Mucosa of descending colon (tissue), 3 donors: Measurements from ENCODE around the gene SLC11A1. TPM values are rescaled to one million over a fixed set of nuclear protein-coding genes. Genes with fewer than 3 reads are reported as not detected.

Source experiments
- ATAC-seq: fragments of 200-7000 bp; cut with Tn5 transposase; one replicate; pipeline ENCODE4 v1.9.1; 2020; ENCODE audit warnings: mild to moderate bottlenecking, moderate library complexity
- DNase-seq, 3 donors: peaks; one replicate each; pipeline ENCODE4 v3.0.0-alpha.2; 2020
- H3K36me3 ChIP-seq: fragments of 200-600 bp; one replicate; pipeline ENCODE4 v1.8.0; 2021; ENCODE audit warnings: low read depth, mild to moderate bottlenecking
- H3K4me1 ChIP-seq: fragments of 200-600 bp; one replicate; pipeline ENCODE4 v1.8.0; 2021; ENCODE audit warnings: low read depth, mild to moderate bottlenecking
- H3K4me3 ChIP-seq: fragments of 200-600 bp; one replicate; pipeline ENCODE4 v1.8.0; 2021; ENCODE audit warnings: mild to moderate bottlenecking
- H3K9me3 ChIP-seq: fragments of 200-600 bp; one replicate; pipeline ENCODE4 v1.8.0; 2021; ENCODE audit warnings: mild to moderate bottlenecking
- intact Hi-C, 2 donors: fragments of 100-400 bp; cut with DNase I in 1 of 2; cut with micrococcal nuclease in 1 of 2; formaldehyde crosslinking; loops; one replicate each; pipeline versions ENCODE4 v1.11.0 to v1.11.1; 2022; cut with DNase I, micrococcal nuclease
- total RNA-seq, 3 donors: library from RNA; stranded (reverse); fragmentation: NEBNext Ultra II Directional in 2 of 3; extraction: Animal tissue kit (Norgen Biotek cat#: 25700) in 2 of 3; gene quantifications; one replicate each; pipeline versions ENCODE4 v1.2.1 to v1.2.4, GENCODE V29; 2021 to 2023
- TF ChIP-seq, protein P1 (sequence below): fragments of 200-600 bp; IDR thresholded peaks from one replicate; pipeline ENCODE4 v1.8.0; 2022; ENCODE audit warnings: antibody characterized with exemption, mild to moderate bottlenecking
- donor health status: DM: no; HTN: no; CAD: no; lungs with moderate emphysema.
- donor health status: DM: no; HTN: no; CAD: no.
- donor health status: DM: no; HTN: yes; CAD: no.

SLC11A1 gene
- total RNA-seq, 3 donors from 2014 or later: 1.2 to 7.8 (median 5.3) TPM

DNA sequence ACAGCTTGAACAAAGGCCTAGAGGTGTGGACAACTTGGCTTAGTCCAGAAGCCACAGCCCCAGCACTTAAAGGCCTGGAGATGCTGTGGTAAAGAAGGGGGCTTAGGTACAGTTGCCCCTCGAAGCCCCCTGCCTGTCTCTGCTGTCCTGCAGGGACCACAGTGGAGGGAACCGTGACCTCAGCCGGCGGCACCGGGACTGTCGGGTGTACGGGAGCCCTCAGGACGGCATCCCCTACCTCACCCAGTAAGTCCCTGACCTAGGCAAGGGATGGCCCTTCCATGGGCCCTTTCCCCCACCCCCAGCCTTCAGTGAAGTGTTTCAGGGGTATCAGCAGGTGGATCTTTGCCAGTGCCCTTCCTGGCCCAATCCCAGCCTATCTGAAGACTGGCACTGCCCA lies 40.7 kb upstream of the SLC11A1 start:
- intact Hi-C loops: no loop called here
- TF ChIP-seq, protein P1, sequence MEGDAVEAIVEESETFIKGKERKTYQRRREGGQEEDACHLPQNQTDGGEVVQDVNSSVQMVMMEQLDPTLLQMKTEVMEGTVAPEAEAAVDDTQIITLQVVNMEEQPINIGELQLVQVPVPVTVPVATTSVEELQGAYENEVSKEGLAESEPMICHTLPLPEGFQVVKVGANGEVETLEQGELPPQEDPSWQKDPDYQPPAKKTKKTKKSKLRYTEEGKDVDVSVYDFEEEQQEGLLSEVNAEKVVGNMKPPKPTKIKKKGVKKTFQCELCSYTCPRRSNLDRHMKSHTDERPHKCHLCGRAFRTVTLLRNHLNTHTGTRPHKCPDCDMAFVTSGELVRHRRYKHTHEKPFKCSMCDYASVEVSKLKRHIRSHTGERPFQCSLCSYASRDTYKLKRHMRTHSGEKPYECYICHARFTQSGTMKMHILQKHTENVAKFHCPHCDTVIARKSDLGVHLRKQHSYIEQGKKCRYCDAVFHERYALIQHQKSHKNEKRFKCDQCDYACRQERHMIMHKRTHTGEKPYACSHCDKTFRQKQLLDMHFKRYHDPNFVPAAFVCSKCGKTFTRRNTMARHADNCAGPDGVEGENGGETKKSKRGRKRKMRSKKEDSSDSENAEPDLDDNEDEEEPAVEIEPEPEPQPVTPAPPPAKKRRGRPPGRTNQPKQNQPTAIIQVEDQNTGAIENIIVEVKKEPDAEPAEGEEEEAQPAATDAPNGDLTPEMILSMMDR: no peak
- H3K36me3 ChIP-seq: no peaks in the 10 kb centered on the region
- H3K9me3 ChIP-seq: no peaks in the 10 kb centered on the region
- H3K4me1 ChIP-seq: no peaks in the 10 kb centered on the region
- ATAC-seq (no peak), DNase-seq (peak in 1 of 3 donors; percentile 34)
- H3K4me3 ChIP-seq: no peak overlapping the region

DNA sequence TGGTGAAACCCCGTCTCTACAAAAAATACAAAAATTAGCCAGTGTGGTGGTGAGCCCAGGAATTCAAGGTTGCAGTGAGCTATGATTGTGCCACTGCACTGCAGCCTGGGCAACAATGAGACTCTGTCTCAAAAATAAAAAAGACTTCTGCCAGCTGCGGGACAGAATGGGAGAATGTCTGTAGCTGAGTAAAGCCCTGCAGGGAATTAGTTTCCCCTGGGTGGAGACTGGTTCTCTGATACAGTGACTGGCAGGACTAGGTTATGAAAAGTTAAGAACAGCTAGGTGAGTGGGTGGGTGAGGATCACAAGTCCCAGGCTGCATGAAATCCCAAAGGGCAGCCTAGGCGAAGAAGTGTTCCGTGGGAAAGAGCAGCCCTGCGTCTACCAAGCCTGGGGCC lies 39.2 kb upstream of the SLC11A1 start:
- DNase-seq (no peak), ATAC-seq (no peak)
- TF ChIP-seq, protein P1: no peak
- Histone ChIP-seq H3K9me3 (no peaks in the 10 kb centered on the region), H3K4me1 (no peaks in the 10 kb centered on the region), H3K36me3 (no peaks in the 10 kb centered on the region), H3K4me3 (no peak overlapping the region)
- intact Hi-C loops: no loop called here

DNA sequence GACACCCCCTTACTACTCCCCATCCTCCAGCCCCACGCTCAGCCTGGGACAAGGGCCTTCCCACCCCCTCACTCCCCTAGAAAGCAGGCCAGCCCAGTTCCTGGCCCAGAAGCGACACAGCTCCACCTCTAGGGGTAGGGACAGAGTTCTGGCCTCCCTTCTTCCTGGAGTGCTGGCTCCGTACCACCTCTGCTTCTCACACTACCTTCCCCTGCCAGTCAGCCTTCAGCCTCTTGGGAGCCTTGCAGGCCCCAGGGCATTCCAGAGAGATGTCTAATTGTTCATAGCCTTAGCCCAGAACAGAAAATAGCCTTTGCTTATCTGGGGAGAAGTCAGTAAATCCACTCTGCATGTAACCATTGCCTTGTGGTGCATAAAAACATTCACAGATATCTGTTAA lies 38.5 kb upstream of the SLC11A1 start:
- no peaks in the 10 kb centered on the region for H3K36me3 ChIP-seq
- DNase-seq (no peak), ATAC-seq (no peak)
- no peaks in the 10 kb centered on the region for H3K9me3 ChIP-seq
- TF ChIP-seq, protein P1: no peak
- intact Hi-C loops: no loop called here
- H3K4me1 ChIP-seq: no peaks in the 10 kb centered on the region
- H3K4me3 ChIP-seq: no peak overlapping the region

DNA sequence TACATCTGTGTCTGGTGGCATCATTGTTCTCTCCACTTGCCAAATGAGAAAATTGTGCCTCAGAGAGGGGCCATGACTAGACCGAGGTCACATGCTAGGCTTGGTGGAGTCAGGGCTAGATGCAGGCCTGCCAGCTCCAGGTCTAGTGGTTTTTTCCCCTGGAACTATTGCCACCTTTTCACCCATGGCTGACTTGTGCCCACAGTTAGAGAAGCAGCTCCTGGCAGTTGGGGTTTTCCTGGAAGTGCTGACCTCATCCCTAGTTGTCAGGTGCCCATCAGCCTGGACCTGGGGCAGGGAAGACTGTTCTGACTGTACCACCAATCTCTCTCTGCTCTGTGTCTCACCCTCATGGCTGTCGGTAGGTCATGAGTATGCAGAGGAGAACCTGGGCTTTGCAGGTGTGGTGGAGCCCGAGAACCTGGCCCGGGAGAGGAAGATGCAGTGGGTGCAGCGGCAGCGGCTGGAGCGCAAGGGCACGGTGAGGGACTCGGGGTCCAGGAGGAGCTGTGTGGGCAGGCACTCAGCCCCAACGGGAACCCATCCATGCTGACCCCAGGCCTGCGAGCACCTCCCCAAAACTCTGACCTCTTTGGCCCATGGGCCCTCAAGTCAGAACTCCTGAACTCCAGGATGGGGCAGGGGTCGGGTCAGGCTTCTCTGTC lies 37.9 kb upstream of the SLC11A1 start:
- TF ChIP-seq, protein P1: no peak
- peak in 1 of 3 donors; percentile 24 for DNase-seq
- ATAC-seq: no peak
- intact Hi-C loops: no loop called here
- Histone ChIP-seq H3K4me1 (no peaks in the 10 kb centered on the region), H3K4me3 (no peak overlapping the region), H3K9me3 (no peaks in the 10 kb centered on the region), H3K36me3 (no peaks in the 10 kb centered on the region)

- no peak for ATAC-seq
- Histone ChIP-seq H3K9me3 (no peaks in the 10 kb centered on the region), H3K4me3 (no peak overlapping the region), H3K4me1 (no peaks in the 10 kb centered on the region), H3K36me3 (no peaks in the 10 kb centered on the region)
- intact Hi-C loops: no loop called here
- peak in 1 of 3 donors; percentile 32 for DNase-seq
- TF ChIP-seq, protein P1: no peak
Measured at GRCh38 chr2:218344755-218345417, 37.2 kb upstream of the SLC11A1 start.
